AG04449 (cell line): ENCODE results near the gene ANO4.
"Not testable (repeated sequence)": the region's sequence is repeated elsewhere in the genome, so short reads cannot be mapped to it uniquely, and the experiment has no call there.

Experiments
- CTCF ChIA-PET: fragments of 350-600 bp; formaldehyde crosslinking; extraction: SDS; loops from one replicate; lab custom pipeline; 2021; ENCODE audit warnings: antibody characterized with exemption; lab: Yijun Ruan, JAX
- POLR2A ChIA-PET: fragments of 400-600, 350-600 bp; formaldehyde crosslinking; extraction: SDS; loops from one replicate; lab custom pipeline; 2020; ENCODE audit warnings: antibody characterized with exemption, inconsistent platforms; lab: Yijun Ruan, JAX
- DNase-seq: peaks from one replicate; pipeline ENCODE4 v3.0.0-alpha.2; 2010; ENCODE audit warnings: low read depth, low spot score
- H3K4me3 ChIP-seq: 2 replicates; pipeline ENCODE4 v1.5.1; 2011; ENCODE audit warnings: low read depth, mild to moderate bottlenecking, control low read depth, low read length
- CTCF ChIP-seq: IDR thresholded peaks from one replicate; pipeline ENCODE4 v1.5.1; 2011; ENCODE audit warnings: mild to moderate bottlenecking, moderate library complexity, low read length, control low read depth, inconsistent platforms; ENCODE audit not compliant: insufficient read depth; ENCODE audit errors: missing control alignments

The ANO4 gene

GRCh38 chr12:101051151-101051550, 256.6 kb downstream of the ANO4 start:
- ChIA-PET POLR2A (no interaction called here), CTCF (no interaction called here)
- H3K4me3 ChIP-seq = no peak overlapping the region
- DNase-seq = no peak
- no peak for TF ChIP-seq CTCF

GRCh38 chr12:101051901-101052550, 257.4 kb downstream of the ANO4 start:
- no peak for TF ChIP-seq CTCF
- ChIA-PET POLR2A (no interaction called here), CTCF (no interaction called here)
- no peak for DNase-seq
- H3K4me3 ChIP-seq = no peak overlapping the region

- ChIA-PET CTCF (no interaction called here), POLR2A (no interaction called here)
Observed at GRCh38 chr12:101053203-101053602, 258.6 kb downstream of the ANO4 start.

GRCh38 chr12:101055940-101056339, 261.4 kb downstream of the ANO4 start:
- ChIA-PET POLR2A (no interaction called here), CTCF (no interaction called here)

More at GRCh38 chr12:101053203-101053602, 258.6 kb downstream of the ANO4 start:
- no peak for TF ChIP-seq CTCF
- H3K4me3 ChIP-seq = no peak overlapping the region
- no peak for DNase-seq

GRCh38 chr12:101062508-101062907, 267.9 kb downstream of the ANO4 start:
- POLR2A ChIA-PET, DNase-seq, CTCF ChIA-PET, H3K4me3 ChIP-seq: not testable (repeated sequence)

More at GRCh38 chr12:101055940-101056339, 261.4 kb downstream of the ANO4 start:
- TF ChIP-seq CTCF = no peak
- no peak for DNase-seq
- H3K4me3 ChIP-seq = no peak overlapping the region

- H3K4me3 ChIP-seq = no peak overlapping the region
- ChIA-PET POLR2A (no interaction called here), CTCF (no interaction called here)
- no peak for TF ChIP-seq CTCF
- DNase-seq = no peak
Observed at GRCh38 chr12:101064721-101065120, 270.1 kb downstream of the ANO4 start.

- no peak for DNase-seq
- H3K4me3 ChIP-seq = no peak overlapping the region
- ChIA-PET CTCF (no interaction called here), POLR2A (no interaction called here)
- TF ChIP-seq CTCF = no peak
Observed at GRCh38 chr12:101066489-101066888, 271.9 kb downstream of the ANO4 start.
